HepG2 (cell line): ENCODE data around the gene C5AR1. TPM values are rescaled to one million over a fixed set of nuclear protein-coding genes. Genes with fewer than 3 reads are reported as not detected.

ENCODE experiments used
- ARHGAP35 ChIP-seq: sonication (generic); formaldehyde crosslinking; IDR thresholded peaks from 2 replicates; pipeline ENCODE4 v1.9.0; 2022; ENCODE audit warnings: mild to moderate bottlenecking, inconsistent platforms, moderate library complexity, missing genetic modification reagents, borderline replicate concordance
- ARNT2 ChIP-seq: sonication (generic); formaldehyde crosslinking; IDR thresholded peaks from 2 replicates; pipeline ENCODE4 v1.8.0; 2022; ENCODE audit warnings: mild to moderate bottlenecking, low read depth, missing genetic modification reagents, moderate library complexity
- ATF3 ChIP-seq: sonication (generic); formaldehyde crosslinking; IDR thresholded peaks from 2 replicates; pipeline ENCODE4 v1.4.0; 2020; ENCODE audit warnings: missing genetic modification reagents
- ELF4 ChIP-seq: sonication (generic); formaldehyde crosslinking; IDR thresholded peaks from 2 replicates; pipeline ENCODE4 v1.5.0; 2020; ENCODE audit warnings: missing genetic modification reagents, mild to moderate bottlenecking, moderate library complexity, borderline replicate concordance
- NCOA2 ChIP-seq: sonication (generic); formaldehyde crosslinking; IDR thresholded peaks from 2 replicates; pipeline ENCODE4 v1.8.0; 2022; ENCODE audit warnings: inconsistent platforms
- NFE2 ChIP-seq: sonication (generic); formaldehyde crosslinking; IDR thresholded peaks from 2 replicates; pipeline ENCODE4 v1.4.0; 2020; ENCODE audit warnings: missing genetic modification reagents
- NKX3-1 ChIP-seq: sonication (generic); formaldehyde crosslinking; IDR thresholded peaks from 2 replicates; pipeline ENCODE4 v1.5.0; 2020; ENCODE audit warnings: missing genetic modification reagents
- PAX8 ChIP-seq: sonication (generic); formaldehyde crosslinking; IDR thresholded peaks from 2 replicates; pipeline ENCODE4 v1.8.0; 2022; ENCODE audit warnings: mild to moderate bottlenecking, missing genetic modification reagents, borderline replicate concordance
- RFXAP ChIP-seq: sonication (generic); formaldehyde crosslinking; IDR thresholded peaks from 2 replicates; pipeline ENCODE4 v1.4.0; 2020; ENCODE audit warnings: missing genetic modification reagents, borderline replicate concordance
- SALL2 ChIP-seq: sonication (generic); formaldehyde crosslinking; IDR thresholded peaks from 2 replicates; pipeline ENCODE4 v1.8.1; 2023; ENCODE audit warnings: mild to moderate bottlenecking, missing genetic modification reagents, inconsistent platforms
- ZBTB14 ChIP-seq: sonication (generic); formaldehyde crosslinking; IDR thresholded peaks from 2 replicates; pipeline ENCODE4 v1.4.0; 2020; ENCODE audit warnings: missing genetic modification reagents
- ZMYM2 ChIP-seq: sonication (generic); formaldehyde crosslinking; IDR thresholded peaks from 2 replicates; pipeline ENCODE4 v1.8.0; 2022; ENCODE audit warnings: mild to moderate bottlenecking, missing genetic modification reagents
- ZNF264 ChIP-seq: sonication (generic); formaldehyde crosslinking; IDR thresholded peaks from 2 replicates; pipeline ENCODE4 v1.4.0; 2020; ENCODE audit warnings: missing genetic modification reagents
- ZNF274 ChIP-seq: sonication (generic); formaldehyde crosslinking; IDR thresholded peaks from 2 replicates; pipeline ENCODE4 v1.5.1; 2020; ENCODE audit warnings: mild to moderate bottlenecking, missing genetic modification reagents
- ZNF430 ChIP-seq: sonication (generic); formaldehyde crosslinking; IDR thresholded peaks from 2 replicates; pipeline ENCODE4 v1.9.0; 2021; ENCODE audit warnings: mild to moderate bottlenecking, missing genetic modification reagents
- ZNF577 ChIP-seq: sonication (generic); formaldehyde crosslinking; IDR thresholded peaks from 2 replicates; pipeline ENCODE4 v1.4.0; 2020; ENCODE audit warnings: mild to moderate bottlenecking, low read depth, missing genetic modification reagents, borderline replicate concordance
- ZNF629 ChIP-seq: sonication (generic); formaldehyde crosslinking; conservative IDR thresholded peaks from 2 replicates; pipeline ENCODE4 v1.5.0; 2020; ENCODE audit warnings: missing genetic modification reagents
- ZNF678 ChIP-seq: sonication (generic); formaldehyde crosslinking; IDR thresholded peaks from 2 replicates; pipeline ENCODE4 v1.4.0; 2020; ENCODE audit warnings: mild to moderate bottlenecking, missing genetic modification reagents
- ZNF709 ChIP-seq: sonication (generic); formaldehyde crosslinking; IDR thresholded peaks from 2 replicates; pipeline ENCODE4 v1.5.0; 2020; ENCODE audit warnings: mild to moderate bottlenecking, missing genetic modification reagents
- ZNF775 ChIP-seq: sonication (generic); formaldehyde crosslinking; IDR thresholded peaks from 2 replicates; pipeline ENCODE4 v1.4.0; 2020; ENCODE audit warnings: missing genetic modification reagents, mild to moderate bottlenecking, moderate library complexity, borderline replicate concordance
- ZNF790 ChIP-seq: sonication (generic); formaldehyde crosslinking; IDR thresholded peaks from 2 replicates; pipeline ENCODE4 v1.8.0; 2022; ENCODE audit warnings: missing genetic modification reagents, mild to moderate bottlenecking, borderline replicate concordance
- polyA plus RNA-seq, 8 experiments: library from polyadenylated mRNA; depleted of rRNA in 3 of 8; stranded (reverse) in 7 of 8; unstranded in 1 of 8; fragments of >200 nt; fragmentation: Illumina TruSeq in 4 of 8; extraction: Trizol in 4 of 8; gene quantifications; 2 replicates each; pipeline versions ENCODE4 v1.2.1 to v1.2.3, GENCODE V29; 2011 to 2016; ENCODE audit warnings: low read depth in 4 of 8, missing spikeins in 1 of 8, mixed read lengths in 1 of 8; ENCODE audit not compliant: insufficient read depth in 1 of 8
- total RNA-seq, 5 experiments: library from RNA; depleted of rRNA; stranded (reverse); fragments of >200 nt; fragmentation: Illumina TruSeq; extraction: Trizol; gene quantifications; 2 replicates each; pipeline ENCODE4 v1.2.3, GENCODE V29; 2016; ENCODE audit warnings: low read depth in 1 of 5
- TF ChIP-seq, protein P1 (sequence below): sonication (generic); formaldehyde crosslinking; IDR thresholded peaks from 2 replicates; pipeline ENCODE4 v1.5.1; 2020; ENCODE audit warnings: mild to moderate bottlenecking, missing genetic modification reagents, borderline replicate concordance

C5AR1 gene
- total and polyA plus RNA-seq, 2 of the 13 experiments (the other 11 are each of a cell fraction or from before 2014, with no cell fraction given) = 0.07 to 1.6 TPM

DNA sequence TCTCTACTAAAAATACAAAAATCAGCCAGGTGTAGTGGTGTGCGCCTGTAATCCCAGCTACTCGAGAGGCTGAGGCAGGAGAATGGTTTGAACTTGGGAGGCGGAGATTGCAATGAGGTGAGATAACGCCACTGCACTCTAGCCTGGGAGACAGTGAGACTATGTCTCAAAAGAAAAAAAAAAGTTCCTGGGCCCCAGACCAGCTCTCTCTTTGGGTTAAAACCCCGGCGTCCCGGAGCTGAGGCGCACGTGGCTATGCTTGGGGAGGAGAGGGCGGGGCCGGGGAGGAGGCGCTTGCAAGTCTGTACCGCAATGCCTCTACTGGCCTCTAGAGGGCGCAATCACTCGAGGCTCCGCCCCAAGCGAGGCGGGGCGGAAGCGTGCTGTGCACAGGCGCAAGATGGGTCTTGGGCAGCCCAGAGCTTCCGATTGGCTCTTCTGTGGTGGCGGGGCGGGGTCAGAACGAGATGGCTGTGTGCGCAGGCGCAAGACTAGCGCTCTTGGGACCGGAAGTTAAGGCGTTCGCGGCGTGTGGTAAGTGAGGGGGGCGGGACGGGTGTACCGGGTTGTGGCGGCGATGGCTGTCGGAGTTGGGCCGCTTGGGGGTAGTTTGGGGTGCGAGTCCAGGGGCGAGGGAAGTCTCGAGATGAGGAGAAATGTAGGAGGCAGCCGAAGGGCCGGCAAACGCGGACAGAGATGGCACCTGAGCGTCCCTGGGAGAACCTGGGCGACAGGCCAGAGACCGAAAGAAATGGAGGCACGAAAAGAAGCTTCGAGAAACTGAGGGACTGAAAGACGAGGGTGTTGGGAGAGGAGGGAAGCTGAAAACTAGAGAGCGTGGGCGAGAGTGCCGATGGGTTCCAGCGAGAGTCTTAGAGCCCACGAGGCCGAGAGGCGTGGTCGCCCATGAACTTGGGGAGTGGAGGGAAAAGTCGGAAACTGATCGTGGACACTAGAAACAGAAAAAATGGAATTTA lies 39.4 kb downstream of the C5AR1 start, which contains the start of gene DHX34 (continued):
- TF ChIP-seq ZBTB14 (CRISPR knock-in tag) (no peak), ZNF629 (CRISPR knock-in tag) (no peak), ZNF264 (CRISPR knock-in tag) (no peak), ZNF577 (CRISPR knock-in tag) (no peak), ZNF709 (CRISPR knock-in tag) (no peak; the same call in 1 of the 2 replicates), NCOA2 (CRISPR knock-in tag) (peak; percentile 28; the same call in 1 of the 2 replicates), ZNF790 (CRISPR knock-in tag) (no peak), ARNT2 (0 out of 2 replicates have a peak, but pooled peaks have one; percentile 4), NKX3-1 (CRISPR knock-in tag) (no peak), SALL2 (CRISPR knock-in tag) (no peak), PAX8 (CRISPR knock-in tag) (no peak), ELF4 (CRISPR knock-in tag) (peak; percentile 76; the same call in 1 of the 2 replicates), NFE2 (CRISPR knock-in tag) (no peak), ZMYM2 (CRISPR knock-in tag) (no peak), ZNF678 (CRISPR knock-in tag) (no peak), RFXAP (CRISPR knock-in tag) (peak; percentile 69; the same call in 1 of the 2 replicates), ZNF775 (CRISPR knock-in tag) (no peak), ATF3 (no peak), ZNF274 (CRISPR knock-in tag) (peak; percentile 54; the same call in 1 of the 2 replicates), ARHGAP35 (CRISPR knock-in tag) (no peak), ZNF430 (CRISPR knock-in tag) (no peak)
- TF ChIP-seq, protein P1, sequence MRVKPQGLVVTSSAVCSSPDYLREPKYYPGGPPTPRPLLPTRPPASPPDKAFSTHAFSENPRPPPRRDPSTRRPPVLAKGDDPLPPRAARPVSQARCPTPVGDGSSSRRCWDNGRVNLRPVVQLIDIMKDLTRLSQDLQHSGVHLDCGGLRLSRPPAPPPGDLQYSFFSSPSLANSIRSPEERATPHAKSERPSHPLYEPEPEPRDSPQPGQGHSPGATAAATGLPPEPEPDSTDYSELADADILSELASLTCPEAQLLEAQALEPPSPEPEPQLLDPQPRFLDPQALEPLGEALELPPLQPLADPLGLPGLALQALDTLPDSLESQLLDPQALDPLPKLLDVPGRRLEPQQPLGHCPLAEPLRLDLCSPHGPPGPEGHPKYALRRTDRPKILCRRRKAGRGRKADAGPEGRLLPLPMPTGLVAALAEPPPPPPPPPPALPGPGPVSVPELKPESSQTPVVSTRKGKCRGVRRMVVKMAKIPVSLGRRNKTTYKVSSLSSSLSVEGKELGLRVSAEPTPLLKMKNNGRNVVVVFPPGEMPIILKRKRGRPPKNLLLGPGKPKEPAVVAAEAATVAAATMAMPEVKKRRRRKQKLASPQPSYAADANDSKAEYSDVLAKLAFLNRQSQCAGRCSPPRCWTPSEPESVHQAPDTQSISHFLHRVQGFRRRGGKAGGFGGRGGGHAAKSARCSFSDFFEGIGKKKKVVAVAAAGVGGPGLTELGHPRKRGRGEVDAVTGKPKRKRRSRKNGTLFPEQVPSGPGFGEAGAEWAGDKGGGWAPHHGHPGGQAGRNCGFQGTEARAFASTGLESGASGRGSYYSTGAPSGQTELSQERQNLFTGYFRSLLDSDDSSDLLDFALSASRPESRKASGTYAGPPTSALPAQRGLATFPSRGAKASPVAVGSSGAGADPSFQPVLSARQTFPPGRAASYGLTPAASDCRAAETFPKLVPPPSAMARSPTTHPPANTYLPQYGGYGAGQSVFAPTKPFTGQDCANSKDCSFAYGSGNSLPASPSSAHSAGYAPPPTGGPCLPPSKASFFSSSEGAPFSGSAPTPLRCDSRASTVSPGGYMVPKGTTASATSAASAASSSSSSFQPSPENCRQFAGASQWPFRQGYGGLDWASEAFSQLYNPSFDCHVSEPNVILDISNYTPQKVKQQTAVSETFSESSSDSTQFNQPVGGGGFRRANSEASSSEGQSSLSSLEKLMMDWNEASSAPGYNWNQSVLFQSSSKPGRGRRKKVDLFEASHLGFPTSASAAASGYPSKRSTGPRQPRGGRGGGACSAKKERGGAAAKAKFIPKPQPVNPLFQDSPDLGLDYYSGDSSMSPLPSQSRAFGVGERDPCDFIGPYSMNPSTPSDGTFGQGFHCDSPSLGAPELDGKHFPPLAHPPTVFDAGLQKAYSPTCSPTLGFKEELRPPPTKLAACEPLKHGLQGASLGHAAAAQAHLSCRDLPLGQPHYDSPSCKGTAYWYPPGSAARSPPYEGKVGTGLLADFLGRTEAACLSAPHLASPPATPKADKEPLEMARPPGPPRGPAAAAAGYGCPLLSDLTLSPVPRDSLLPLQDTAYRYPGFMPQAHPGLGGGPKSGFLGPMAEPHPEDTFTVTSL (CRISPR knock-in tag) = no peak
